ENCODE measurements around the gene PSME3.

DNA sequence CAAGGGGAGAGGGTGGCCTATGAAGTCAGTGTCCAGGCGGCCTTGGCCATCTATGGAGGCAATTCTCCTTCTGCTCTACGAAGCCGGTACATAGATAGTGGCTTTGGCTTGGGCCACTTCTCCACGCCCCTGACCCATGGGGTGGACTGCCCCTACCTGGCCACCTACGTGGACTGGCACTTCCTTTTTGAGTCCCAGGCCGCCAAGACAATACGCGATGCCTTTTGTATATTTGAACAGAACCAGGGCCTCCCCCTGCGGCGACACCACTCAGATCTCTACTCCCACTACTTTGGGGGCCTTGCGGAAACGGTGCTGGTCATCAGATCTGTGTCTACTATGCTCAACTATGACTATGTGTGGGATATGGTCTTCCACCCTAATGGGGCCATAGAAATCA is 35.1 kb downstream of the PSME3 start:
- TF ChIP-seq POLR2A (IDR thresholded peaks at IDR 0.05; ENCODE audit: low read length) = no peak
- TF ChIP-seq GATA1 (IDR thresholded peaks at IDR 0.05; ENCODE audit: low read depth, low read length) = no peak
